IPS-18a (cell line): Measurements from ENCODE around the gene ABCG8.

Experiments
- H3K27ac ChIP-seq: one replicate; pipeline ENCODE4 v1.5.1; 2013; ENCODE audit warnings: low read length
- H3K27me3 ChIP-seq: one replicate; pipeline ENCODE4 v1.6.1; 2013; ENCODE audit warnings: mild to moderate bottlenecking, low read length; ENCODE audit not compliant: control insufficient read depth, insufficient read depth
- H3K36me3 ChIP-seq: one replicate; pipeline ENCODE4 v1.6.1; 2013; ENCODE audit warnings: low read depth, low read length; ENCODE audit not compliant: control insufficient read depth
- H3K4me1 ChIP-seq: one replicate; pipeline ENCODE4 v1.6.1; 2013; ENCODE audit warnings: low read depth, low read length; ENCODE audit not compliant: control insufficient read depth
- H3K4me3 ChIP-seq: one replicate; pipeline ENCODE4 v1.5.1; 2013; ENCODE audit warnings: low read length
- H3K9ac ChIP-seq: one replicate; pipeline ENCODE4 v1.6.1; 2013; ENCODE audit warnings: mild to moderate bottlenecking, low read length, moderate library complexity
- H3K9me3 ChIP-seq: one replicate; pipeline ENCODE4 v1.6.1; 2013; ENCODE audit warnings: low read depth, low read length; ENCODE audit not compliant: control insufficient read depth

The ABCG8 gene

GRCh38 chr2:43826305-43827250 is 12.2 kb upstream of the ABCG8 start:
- H3K36me3 ChIP-seq = no peaks in the 10 kb centered on the region
- H3K4me3 ChIP-seq = no peak overlapping the region
- peaks cover 16% of the 10 kb centered on the region for H3K27me3 ChIP-seq

GRCh38 chr2:43831543-43832294 is 7.1 kb upstream of the ABCG8 start:
- no peak overlapping the region for H3K9ac ChIP-seq
- peaks cover 21% of the 10 kb centered on the region for H3K27me3 ChIP-seq
- peak overlapping the region; percentile 34 for H3K4me3 ChIP-seq
- no peaks in the 10 kb centered on the region for H3K36me3 ChIP-seq
- H3K27ac ChIP-seq = no peak overlapping the region
- no peaks in the 10 kb centered on the region for H3K4me1 ChIP-seq
- no peaks in the 10 kb centered on the region for H3K9me3 ChIP-seq

More at GRCh38 chr2:43826305-43827250, 12.2 kb upstream of the ABCG8 start:
- Histone ChIP-seq H3K4me1 (no peaks in the 10 kb centered on the region), H3K9ac (no peak overlapping the region), H3K27ac (no peak overlapping the region), H3K9me3 (no peaks in the 10 kb centered on the region)

GRCh38 chr2:43832457-43832856 is 6.3 kb upstream of the ABCG8 start:
- Histone ChIP-seq H3K27me3 (peaks cover 21% of the 10 kb centered on the region), H3K9me3 (no peaks in the 10 kb centered on the region), H3K36me3 (no peaks in the 10 kb centered on the region), H3K27ac (no peak overlapping the region), H3K4me3 (peak overlapping the region; percentile 29), H3K4me1 (no peaks in the 10 kb centered on the region), H3K9ac (no peak overlapping the region)

GRCh38 chr2:43837033-43837432 is 1.7 kb upstream of the ABCG8 start:
- peaks cover 3% of the 10 kb centered on the region for H3K27me3 ChIP-seq
- H3K9ac ChIP-seq = no peak overlapping the region
- no peaks in the 10 kb centered on the region for H3K4me1 ChIP-seq
- no peaks in the 10 kb centered on the region for H3K9me3 ChIP-seq
- no peaks in the 10 kb centered on the region for H3K36me3 ChIP-seq
- H3K27ac ChIP-seq = no peak overlapping the region
- no peak overlapping the region for H3K4me3 ChIP-seq

GRCh38 chr2:43837831-43838559 is 776 bp upstream of the ABCG8 start:
- Histone ChIP-seq H3K27me3 (no peaks in the 10 kb centered on the region), H3K4me1 (no peaks in the 10 kb centered on the region), H3K27ac (no peak overlapping the region), H3K4me3 (no peak overlapping the region), H3K36me3 (no peaks in the 10 kb centered on the region), H3K9ac (no peak overlapping the region), H3K9me3 (no peaks in the 10 kb centered on the region)

- H3K27ac ChIP-seq = no peak overlapping the region
- H3K4me3 ChIP-seq = no peak overlapping the region
- no peaks in the 10 kb centered on the region for H3K9me3 ChIP-seq
- no peak overlapping the region for H3K9ac ChIP-seq
- no peaks in the 10 kb centered on the region for H3K27me3 ChIP-seq
- H3K36me3 ChIP-seq = no peaks in the 10 kb centered on the region
- H3K4me1 ChIP-seq = no peaks in the 10 kb centered on the region
These were observed 1.2 kb downstream of the ABCG8 start for GRCh38 chr2:43839776-43840564.

- H3K27me3 ChIP-seq = no peaks in the 10 kb centered on the region
- no peak overlapping the region for H3K27ac ChIP-seq
- H3K4me3 ChIP-seq = no peak overlapping the region
- no peaks in the 10 kb centered on the region for H3K36me3 ChIP-seq
- H3K9me3 ChIP-seq = no peaks in the 10 kb centered on the region
- H3K4me1 ChIP-seq = no peaks in the 10 kb centered on the region
- H3K9ac ChIP-seq = no peak overlapping the region
These were observed 2.2 kb downstream of the ABCG8 start for GRCh38 chr2:43840965-43841364.

GRCh38 chr2:43841949-43842865 is 3.4 kb downstream of the ABCG8 start:
- Histone ChIP-seq H3K4me1 (no peaks in the 10 kb centered on the region), H3K4me3 (no peak overlapping the region), H3K27ac (no peak overlapping the region), H3K36me3 (no peaks in the 10 kb centered on the region), H3K9ac (no peak overlapping the region), H3K9me3 (no peaks in the 10 kb centered on the region), H3K27me3 (no peaks in the 10 kb centered on the region)

- H3K4me3 ChIP-seq = no peak overlapping the region
- H3K9me3 ChIP-seq = no peaks in the 10 kb centered on the region
- no peaks in the 10 kb centered on the region for H3K36me3 ChIP-seq
- no peaks in the 10 kb centered on the region for H3K27me3 ChIP-seq
- no peaks in the 10 kb centered on the region for H3K4me1 ChIP-seq
- no peak overlapping the region for H3K27ac ChIP-seq
- H3K9ac ChIP-seq = no peak overlapping the region
These were observed 4.1 kb downstream of the ABCG8 start for GRCh38 chr2:43842866-43843226.

- H3K4me1 ChIP-seq = no peaks in the 10 kb centered on the region
- H3K27me3 ChIP-seq = no peaks in the 10 kb centered on the region
- no peak overlapping the region for H3K4me3 ChIP-seq
- no peak overlapping the region for H3K9ac ChIP-seq
- no peaks in the 10 kb centered on the region for H3K9me3 ChIP-seq
- no peak overlapping the region for H3K27ac ChIP-seq
- H3K36me3 ChIP-seq = no peaks in the 10 kb centered on the region
These were observed 6.4 kb downstream of the ABCG8 start for GRCh38 chr2:43845181-43845580.
